Activated CD4-positive, alpha-beta memory T cell treated with anti-CD3 and anti-CD28 coated beads for 36 hours (primary cell): ENCODE measurements around the gene PSRC1. TPM values are rescaled to one million over a fixed set of nuclear protein-coding genes. Genes with fewer than 3 reads are reported as not detected.

Experiments
- CTCF ChIA-PET: fragments of 350-600 bp; sonication (Branson Sonifier 250); formaldehyde crosslinking; loops from one replicate; lab custom pipeline; 2021; ENCODE audit warnings: antibody characterized with exemption, inconsistent platforms; lab: Charles Lee
- POLR2A ChIA-PET: fragments of 350-600 bp; sonication (Branson Sonifier 250); formaldehyde crosslinking; loops from one replicate; lab custom pipeline; 2021; ENCODE audit warnings: antibody characterized with exemption; lab: Charles Lee
- DNase-seq: peaks from one replicate; pipeline ENCODE4 v3.0.0-alpha.2; 2020
- H3K27ac Mint-ChIP-seq: one replicate; pipeline ENCODE4 v1.8.0; 2021; ENCODE audit warnings: mixed read lengths
- H3K27me3 Mint-ChIP-seq: one replicate; pipeline ENCODE4 v1.8.0; 2021; ENCODE audit warnings: mixed read lengths
- H3K36me3 Mint-ChIP-seq: one replicate; pipeline ENCODE4 v1.8.0; 2021; ENCODE audit warnings: mixed read lengths
- H3K4me1 Mint-ChIP-seq: one replicate; pipeline ENCODE4 v1.8.0; 2021; ENCODE audit warnings: low read depth, mixed read lengths
- H3K4me3 Mint-ChIP-seq: one replicate; pipeline ENCODE4 v1.8.0; 2021; ENCODE audit warnings: mild to moderate bottlenecking, mixed read lengths
- H3K9me3 Mint-ChIP-seq: one replicate; pipeline ENCODE4 v1.8.0; 2021; ENCODE audit warnings: mixed read lengths
- intact Hi-C: fragments of 100-400 bp; cut with micrococcal nuclease; formaldehyde crosslinking; loops from one replicate; pipeline ENCODE4 v1.15.1; 2023
- total RNA-seq, 2 experiments: library from RNA; stranded (reverse); gene quantifications; one replicate each; pipeline ENCODE4 v1.2.3, GENCODE V29; 2021

PSRC1 gene
- total RNA-seq, 2 experiments from 2014 or later, result 14.9 to 16.3 TPM

DNA sequence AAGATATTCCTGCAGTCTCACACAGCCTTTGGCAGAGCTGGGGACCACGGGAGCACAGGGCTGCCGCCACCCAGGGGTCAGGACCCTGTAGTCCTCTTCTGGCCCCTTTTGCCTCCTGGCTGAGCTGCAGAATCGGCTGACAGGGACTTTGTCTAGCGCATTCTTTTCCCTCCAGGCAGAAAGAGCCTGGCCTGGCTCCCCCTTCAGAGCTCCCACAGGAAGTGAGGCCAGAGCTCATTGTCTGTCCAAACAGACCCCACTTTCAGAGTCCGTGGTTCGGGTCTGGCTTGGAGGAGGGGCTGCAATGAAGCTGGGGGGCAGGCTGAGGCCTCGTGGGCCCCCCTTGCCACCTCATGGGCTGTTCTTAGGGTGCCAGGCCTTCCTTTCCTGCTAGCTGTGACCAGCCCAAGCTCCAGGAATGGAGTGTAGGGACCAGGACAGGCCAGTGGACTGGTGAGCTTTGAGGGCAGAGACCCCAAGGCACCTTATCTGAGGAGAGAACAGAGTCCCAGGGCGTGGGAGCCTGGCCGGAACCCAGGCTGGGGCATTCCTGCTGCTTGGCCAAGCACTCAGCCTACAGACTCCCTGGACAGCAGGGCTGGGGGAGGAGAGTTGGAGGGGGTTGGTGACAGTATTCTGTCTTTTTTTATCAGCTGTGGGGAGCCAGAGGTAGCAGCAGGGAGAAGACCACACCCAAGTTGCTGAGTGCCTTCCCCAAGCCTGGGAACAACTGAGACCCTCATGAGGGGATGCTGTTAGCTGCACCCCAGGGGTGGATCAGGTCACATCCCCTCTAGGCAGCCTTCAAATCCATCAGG lies 28.9 kb downstream of the PSRC1 start:
- DNase-seq, result no peak
- ChIA-PET POLR2A (interaction anchor here (0.6 to 1.2 kb wide), 5 partner anchors 12 to 1804 kb away, joined by 3 to 5 read pairs (median 3); no protein-coding TSS in a partner anchor), CTCF (interaction anchor here (1.4 to 1.7 kb wide), 3 partner anchors 10 to 278 kb away, joined by 3 to 5 read pairs (median 4); no protein-coding TSS in a partner anchor)
- intact Hi-C loops, result no loop called here
- Mint-ChIP-seq H3K27me3 (peaks cover 2% of the 10 kb centered on the region), H3K27ac (no peak overlapping the region), H3K36me3 (no peaks in the 10 kb centered on the region), H3K9me3 (no peaks in the 10 kb centered on the region), H3K4me3 (no peak overlapping the region), H3K4me1 (peaks cover 3% of the 10 kb centered on the region)

- intact Hi-C loops, result no loop called here
- Mint-ChIP-seq H3K36me3 (no peaks in the 10 kb centered on the region), H3K4me1 (peaks cover 5% of the 10 kb centered on the region), H3K4me3 (no peak overlapping the region), H3K27ac (no peak overlapping the region), H3K9me3 (no peaks in the 10 kb centered on the region), H3K27me3 (peaks cover 2% of the 10 kb centered on the region)
- CTCF ChIA-PET, result interaction anchor here (1.7 kb wide), 1 partner anchor 279 kb away, joined by 4 read pairs; no protein-coding TSS in a partner anchor
- DNase-seq, result no peak
- POLR2A ChIA-PET, result interaction anchor here (0.6 to 1.2 kb wide), 5 partner anchors 11 to 1803 kb away, joined by 3 to 5 read pairs (median 3); no protein-coding TSS in a partner anchor
Observed at GRCh38 chr1:109252893-109253802, 29.8 kb downstream of the PSRC1 start.

- ChIA-PET POLR2A (no interaction called here), CTCF (interaction anchor here (1.1 kb wide), 1 partner anchor 147 kb away, joined by 3 read pairs; no protein-coding TSS in a partner anchor)
- H3K4me3 Mint-ChIP-seq, result no peak overlapping the region
- DNase-seq, result no peak
- peaks cover 2% of the 10 kb centered on the region for H3K27me3 Mint-ChIP-seq
- no peaks in the 10 kb centered on the region for H3K36me3 Mint-ChIP-seq
- no peaks in the 10 kb centered on the region for H3K9me3 Mint-ChIP-seq
- peaks cover 5% of the 10 kb centered on the region for H3K4me1 Mint-ChIP-seq
- intact Hi-C loops, result no loop called here
- H3K27ac Mint-ChIP-seq, result no peak overlapping the region
Observed at GRCh38 chr1:109252167-109252892, 30.6 kb downstream of the PSRC1 start.

GRCh38 chr1:109251277-109252166 lies 31.4 kb downstream of the PSRC1 start:
- peaks cover 5% of the 10 kb centered on the region for H3K4me1 Mint-ChIP-seq
- no peak for DNase-seq
- H3K4me3 Mint-ChIP-seq, result no peak overlapping the region
- H3K36me3 Mint-ChIP-seq, result no peaks in the 10 kb centered on the region
- H3K9me3 Mint-ChIP-seq, result no peaks in the 10 kb centered on the region
- POLR2A ChIA-PET, result interaction anchor here (0.6 to 1.5 kb wide), 2 partner anchors 13 to 172 kb away, joined by 4 to 5 read pairs; no protein-coding TSS in a partner anchor
- peaks cover 2% of the 10 kb centered on the region for H3K27me3 Mint-ChIP-seq
- CTCF ChIA-PET, result interaction anchor here (0.6 to 2.5 kb wide), 4 partner anchors 27 to 280 kb away, joined by 3 to 7 read pairs (median 4); partner anchors contain the start of gene CYB561D1
- no peak overlapping the region for H3K27ac Mint-ChIP-seq
- intact Hi-C loops, result no loop called here

- no peaks in the 10 kb centered on the region for H3K9me3 Mint-ChIP-seq
- DNase-seq, result no peak
- POLR2A ChIA-PET, result interaction anchor here (0.6 to 1.5 kb wide), 3 partner anchors 12 to 233 kb away, joined by 3 to 5 read pairs (median 4); partner anchors contain the start of gene ATXN7L2
- peaks cover 5% of the 10 kb centered on the region for H3K4me1 Mint-ChIP-seq
- intact Hi-C loops, result no loop called here
- H3K27me3 Mint-ChIP-seq, result peaks cover 2% of the 10 kb centered on the region
- peak overlapping the region; percentile 59 for H3K4me3 Mint-ChIP-seq
- H3K36me3 Mint-ChIP-seq, result no peaks in the 10 kb centered on the region
- CTCF ChIA-PET, result interaction anchor here (1.0 to 2.5 kb wide), 7 partner anchors 27 to 281 kb away, joined by 3 to 13 read pairs (median 5); partner anchors contain the start of genes CYB561D1 and SORT1
- H3K27ac Mint-ChIP-seq, result no peak overlapping the region
Observed at GRCh38 chr1:109250454-109251276, 32.3 kb downstream of the PSRC1 start.

DNA sequence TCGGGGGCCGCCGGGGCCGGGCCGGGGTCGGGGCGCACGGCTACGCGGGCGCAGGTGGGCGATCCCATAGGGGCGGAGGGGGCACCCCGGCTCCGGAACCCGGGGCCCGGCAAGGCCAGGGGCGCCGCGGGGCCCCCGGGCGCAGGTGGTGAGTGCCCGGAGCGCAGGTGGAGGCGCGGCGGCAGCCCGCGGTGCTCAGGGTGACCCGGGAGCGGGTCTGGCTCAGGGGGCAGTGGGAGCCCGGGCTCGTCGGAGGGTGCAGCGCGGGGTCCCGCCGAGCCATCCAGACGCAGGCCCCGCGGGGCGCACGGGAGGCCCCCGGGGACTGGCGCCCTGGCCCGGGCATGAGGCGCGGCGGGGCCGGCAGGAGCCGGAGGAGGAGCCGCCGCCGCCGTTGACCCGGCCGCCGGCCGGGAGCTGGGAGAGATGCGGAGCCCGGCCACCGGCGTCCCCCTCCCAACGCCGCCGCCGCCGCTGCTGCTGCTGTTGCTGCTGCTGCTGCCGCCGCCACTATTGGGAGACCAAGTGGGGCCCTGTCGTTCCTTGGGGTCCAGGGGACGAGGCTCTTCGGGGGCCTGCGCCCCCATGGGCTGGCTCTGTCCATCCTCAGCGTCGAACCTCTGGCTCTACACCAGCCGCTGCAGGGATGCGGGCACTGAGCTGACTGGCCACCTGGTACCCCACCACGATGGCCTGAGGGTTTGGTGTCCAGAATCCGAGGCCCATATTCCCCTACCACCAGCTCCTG lies 33.1 kb downstream of the PSRC1 start:
- POLR2A ChIA-PET, result interaction anchor here (0.9 kb wide), 1 partner anchor 234 kb away, joined by 3 read pairs; the partner anchor contains the start of gene ATXN7L2
- no peaks in the 10 kb centered on the region for H3K9me3 Mint-ChIP-seq
- CTCF ChIA-PET, result interaction anchor here (0.6 to 2.5 kb wide), 10 partner anchors 10 to 282 kb away, joined by 3 to 13 read pairs (median 4); partner anchors contain the start of genes CYB561D1, SARS1 and SORT1
- H3K4me1 Mint-ChIP-seq, result peaks cover 5% of the 10 kb centered on the region
- no peaks in the 10 kb centered on the region for H3K36me3 Mint-ChIP-seq
- H3K27ac Mint-ChIP-seq, result no peak overlapping the region
- intact Hi-C loops, result loop anchor here (1.0 kb wide), 1 partner anchor 37 kb away; the partner anchor contains the start of gene SARS1
- peak overlapping the region; percentile 59 for H3K4me3 Mint-ChIP-seq
- no peak for DNase-seq
- peaks cover 2% of the 10 kb centered on the region for H3K27me3 Mint-ChIP-seq

DNA sequence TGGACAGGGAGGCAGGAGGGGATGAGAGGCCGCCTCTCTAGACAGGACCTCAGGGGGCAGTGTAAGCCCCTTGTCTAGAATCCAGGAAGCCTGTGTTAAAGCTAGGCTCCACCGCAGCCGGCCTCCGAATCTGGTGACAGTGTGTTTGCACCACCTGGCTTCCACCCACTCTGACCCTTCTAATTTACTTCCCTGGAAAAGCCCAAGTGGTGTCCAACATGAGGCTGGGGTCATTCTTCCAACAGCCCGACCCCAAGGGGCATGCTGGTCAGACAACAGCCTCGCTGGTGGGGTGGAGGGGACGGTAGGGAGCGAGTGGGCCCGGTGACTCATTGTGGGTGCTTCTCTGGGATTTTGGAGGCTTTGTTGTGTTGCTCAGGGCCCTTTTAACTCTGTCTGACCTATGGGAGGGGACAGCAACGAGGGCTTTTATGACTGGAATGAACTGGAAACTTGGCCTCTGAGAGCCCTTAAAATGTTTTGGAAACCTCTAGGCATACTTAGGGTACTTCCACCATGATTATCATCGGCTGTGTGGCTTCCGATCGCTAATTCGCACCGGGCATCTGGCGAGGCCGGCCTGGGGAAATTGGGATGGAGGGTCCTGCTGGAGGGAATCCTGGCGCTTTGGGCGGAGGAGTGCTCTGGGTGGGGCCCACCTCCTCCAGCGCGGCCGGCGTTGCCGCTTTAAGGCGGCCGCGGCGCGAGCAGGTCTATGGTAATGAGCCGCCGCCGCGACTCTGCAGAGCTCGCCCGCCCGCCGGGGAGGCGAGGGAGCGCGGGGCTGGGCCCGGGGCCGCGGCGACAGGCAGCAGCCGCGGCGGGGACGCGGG lies 33.9 kb downstream of the PSRC1 start, which contains the start of gene CELSR2:
TSS of gene CELSR2 (plus strand) at position 743 of the 833 bp plus-strand sequence. CDS start 541 bp downstream, outside the sequence.
- CTCF ChIA-PET, result interaction anchor here (0.6 to 2.5 kb wide), 10 partner anchors 10 to 283 kb away, joined by 3 to 13 read pairs (median 4); partner anchors contain the start of genes CYB561D1, SARS1 and SORT1
- Mint-ChIP-seq H3K27ac (no peak within 1 kb of the TSS), H3K9me3 (no peaks in the 10 kb centered on the region), H3K4me1 (peaks cover 5% of the 10 kb centered on the region), H3K4me3 (peak within 1 kb of the TSS; percentile 59), H3K27me3 (peaks cover 8% of the 10 kb centered on the region), H3K36me3 (no peaks in the 10 kb centered on the region)
- intact Hi-C loops, result loop anchor here (1.0 kb wide), 1 partner anchor 36 kb away; the partner anchor contains the start of gene SARS1
- POLR2A ChIA-PET, result no interaction called here
- peak; percentile 66 for DNase-seq

DNA sequence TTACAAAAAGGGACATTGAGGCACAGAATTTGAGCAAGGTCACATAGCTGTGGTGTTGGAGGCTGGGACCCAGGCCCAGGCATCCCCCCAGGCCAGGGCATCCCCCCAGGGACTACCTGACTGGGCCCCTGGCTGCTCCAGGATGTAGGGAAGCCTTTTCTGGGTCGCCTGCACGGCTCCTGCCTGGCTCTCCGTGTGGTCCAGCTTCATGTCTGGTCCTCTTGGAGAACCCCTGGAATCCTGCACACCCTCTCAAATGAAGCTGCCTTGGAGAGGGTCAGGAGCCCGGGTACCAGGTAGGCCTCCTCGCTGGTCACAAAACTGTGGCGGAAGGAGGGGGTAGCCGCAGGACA lies 34.5 kb downstream of the PSRC1 start:
- intact Hi-C loops, result no loop called here
- Mint-ChIP-seq H3K27me3 (peaks cover 8% of the 10 kb centered on the region), H3K4me1 (peaks cover 5% of the 10 kb centered on the region), H3K9me3 (no peaks in the 10 kb centered on the region), H3K36me3 (no peaks in the 10 kb centered on the region), H3K4me3 (no peak overlapping the region), H3K27ac (no peak overlapping the region)
- POLR2A ChIA-PET, result no interaction called here
- CTCF ChIA-PET, result interaction anchor here (0.6 to 1.8 kb wide), 3 partner anchors 36 to 150 kb away, joined by 4 read pairs; partner anchors contain the start of gene SORT1
- no peak for DNase-seq
